GM12874 (cell line): Measurements from ENCODE around the gene NXT1.

Experiments used
- CTCF ChIP-seq: IDR thresholded peaks from 2 replicates; pipeline ENCODE4 v1.5.1; 2011; ENCODE audit warnings: low read depth, mild to moderate bottlenecking, control low read depth, low read length, moderate library complexity; ENCODE audit not compliant: insufficient read depth

The NXT1 gene

GRCh38 chr20:23308024-23308423 is 42.6 kb upstream of the NXT1 start:
- TF ChIP-seq CTCF, result no peak

- no peak for TF ChIP-seq CTCF
These were observed 41.7 kb upstream of the NXT1 start for GRCh38 chr20:23308908-23309307.

GRCh38 chr20:23309781-23310180 is 40.8 kb upstream of the NXT1 start:
- TF ChIP-seq CTCF, result no peak

GRCh38 chr20:23311947-23312506 is 38.6 kb upstream of the NXT1 start:
- TF ChIP-seq CTCF, result no peak

DNA sequence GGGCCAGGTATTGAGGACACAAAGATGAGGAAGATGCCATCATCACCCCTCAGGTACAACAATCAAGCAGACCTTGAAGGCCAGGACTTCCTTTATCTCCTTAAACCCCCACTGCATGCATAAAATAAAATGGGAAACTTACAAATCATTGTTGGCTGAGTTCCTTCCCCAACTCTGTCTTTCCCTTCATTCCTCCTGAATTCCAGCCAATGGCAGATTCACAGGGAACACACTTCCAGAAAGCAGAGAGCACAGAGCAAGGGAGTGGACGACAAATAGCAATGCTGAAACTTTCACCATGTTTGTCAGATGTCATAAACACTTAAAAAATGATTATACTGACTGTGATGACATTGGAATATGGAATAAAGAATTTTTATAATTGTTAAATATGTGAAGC is 37.3 kb upstream of the NXT1 start:
- TF ChIP-seq CTCF, result no peak

DNA sequence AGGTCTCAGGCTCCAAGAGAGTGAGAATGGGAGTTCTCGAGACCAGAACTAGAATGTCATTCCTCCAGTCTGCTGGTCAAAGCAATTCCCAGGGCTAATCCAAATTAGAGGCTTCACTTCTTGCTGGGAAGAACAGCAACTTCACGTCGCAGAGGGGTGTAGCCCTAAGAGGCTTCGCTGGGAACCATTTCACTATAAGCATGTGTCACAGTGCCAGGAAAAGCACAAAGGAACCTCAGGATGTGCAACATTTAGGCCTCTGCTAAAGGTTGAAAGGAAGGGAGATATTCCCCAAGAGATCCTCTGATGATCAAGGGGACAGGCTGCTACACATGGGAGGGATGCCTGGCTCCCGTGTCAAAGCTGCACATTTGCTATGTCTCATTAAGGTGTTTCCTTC is 35.9 kb upstream of the NXT1 start:
- TF ChIP-seq CTCF, result no peak

GRCh38 chr20:23315099-23315498 is 35.5 kb upstream of the NXT1 start:
- TF ChIP-seq CTCF, result no peak
